Measurements from ENCODE around the gene COPZ1.

- TF ChIP-seq OSR1 (CRISPR knock-in tag; IDR thresholded peaks at IDR 0.05) (no peak), TOX (CRISPR knock-in tag; IDR thresholded peaks at IDR 0.05; ENCODE audit: borderline replicate concordance) (no peak), RARB (CRISPR knock-in tag; IDR thresholded peaks at IDR 0.05) (no peak), ZFP30 (CRISPR knock-in tag; IDR thresholded peaks at IDR 0.05) (no peak)
Observed at GRCh38 chr12:54392485-54393206, 67.7 kb downstream of the COPZ1 start.

Measured in SK-N-SH treated with all-trans-retinoic acid at 6 μM for 48 hours (cell line).